Endothelial cell of umbilical vein (primary cell): ENCODE data around the gene SLC7A6. TPM values are rescaled to one million over a fixed set of nuclear protein-coding genes. Genes with fewer than 3 reads are reported as not detected.

Experiments used
- BruUV-seq: library from RNA; stranded (reverse); fragments of 400-500 nt; replicated peaks from 2 replicates; lab custom pipeline; 2021; lab: Mats Ljungman, UMichigan
- CTCF ChIA-PET: fragments of 300-600, 350-600 bp; sonication (Branson Sonifier 250); formaldehyde crosslinking; loops from one replicate; lab custom pipeline; 2021; ENCODE audit warnings: antibody characterized with exemption, inconsistent platforms; lab: Charles Lee
- POLR2A ChIA-PET: fragments of 300-600, 350-600 bp; sonication (Branson Sonifier 250); formaldehyde crosslinking; loops from one replicate; lab custom pipeline; 2021; ENCODE audit warnings: antibody characterized with exemption, inconsistent platforms; lab: Charles Lee
- DNase-seq: peaks from one replicate; pipeline ENCODE4 v3.0.0-alpha.2; 2011; ENCODE audit warnings: low read depth, low spot score
- FAIRE-seq: peaks from 2 replicates; lab custom pipeline; 2011; peaks lifted over from hg19 to GRCh38; lab: Jason Lieb, UNC
- H2AFZ ChIP-seq: 2 replicates; pipeline ENCODE4 v1.6.0; 2012; ENCODE audit warnings: low read depth, low read length, control low read depth, inconsistent platforms
- H3K27ac ChIP-seq: 2 replicates; pipeline ENCODE4 v1.5.1; 2011; ENCODE audit warnings: low read depth, mild to moderate bottlenecking, control low read depth, low read length, moderate library complexity; ENCODE audit not compliant: insufficient read depth
- H3K27me3 ChIP-seq, 2 experiments: 2 replicates each; pipeline versions ENCODE4 v1.6.0 to v1.6.1; 2011; ENCODE audit warnings: low read length in 2 of 2, mixed read lengths in 1 of 2; ENCODE audit not compliant: control insufficient read depth in 2 of 2, insufficient read depth in 2 of 2
- H3K36me3 ChIP-seq, 2 experiments: 2 replicates in 1 of 2; 3 replicates in 1 of 2; pipeline ENCODE4 v1.5.1; 2011; ENCODE audit warnings: low read length in 2 of 2, mild to moderate bottlenecking in 1 of 2, moderate library complexity in 1 of 2; ENCODE audit not compliant: control insufficient read depth in 2 of 2, insufficient read depth in 2 of 2; ENCODE audit errors: extremely low read depth in 1 of 2
- H3K4me1 ChIP-seq: 3 replicates; pipeline ENCODE4 v1.5.1; 2011; ENCODE audit warnings: mild to moderate bottlenecking, low read length; ENCODE audit not compliant: control insufficient read depth, insufficient read depth; ENCODE audit errors: extremely low read depth
- H3K4me2 ChIP-seq: 2 replicates; pipeline ENCODE4 v1.6.1; 2011; ENCODE audit warnings: low read length, control low read depth, mixed read lengths; ENCODE audit not compliant: insufficient read depth
- H3K4me3 ChIP-seq, 3 experiments: fragments of 200-600 bp in 1 of 3; sonication (generic), shearing (Covaris generic) in 1 of 3; replicated peaks in 1 of 3; 2 replicates each; pipeline ENCODE4 v1.5.1; 2011 to 2016; ENCODE audit warnings: control low read depth in 3 of 3, low read length in 3 of 3, mild to moderate bottlenecking in 2 of 3, inconsistent platforms in 1 of 3, low read depth in 1 of 3, moderate library complexity in 1 of 3; ENCODE audit not compliant: insufficient read depth in 1 of 3
- H3K79me2 ChIP-seq: 2 replicates; pipeline ENCODE4 v1.6.0; 2012; ENCODE audit warnings: low read length, inconsistent platforms; ENCODE audit not compliant: control insufficient read depth, insufficient read depth
- H3K9ac ChIP-seq: replicated peaks from 2 replicates; pipeline ENCODE3; 2011; ENCODE audit warnings: low read length, control low read depth; ENCODE audit not compliant: insufficient read depth; ENCODE audit errors: extremely low read depth
- H3K9me1 ChIP-seq: replicated peaks from 3 replicates; pipeline ENCODE4 v1.6.0; 2011; ENCODE audit warnings: mild to moderate bottlenecking, low read length; ENCODE audit not compliant: control insufficient read depth, insufficient read depth; ENCODE audit errors: extremely low read depth
- H3K9me3 ChIP-seq: replicated peaks from 2 replicates; pipeline ENCODE4 v1.5.1; 2012; ENCODE audit warnings: low read length, inconsistent platforms; ENCODE audit not compliant: control insufficient read depth, insufficient read depth
- H4K20me1 ChIP-seq: replicated peaks from 2 replicates; pipeline ENCODE3; 2011; ENCODE audit warnings: mild to moderate bottlenecking, low read length; ENCODE audit not compliant: control insufficient read depth, insufficient read depth; ENCODE audit errors: extremely low read depth
- EZH2 ChIP-seq: IDR thresholded peaks from 2 replicates; pipeline ENCODE4 v1.6.1; 2012; ENCODE audit warnings: borderline replicate concordance, low read depth, mild to moderate bottlenecking, moderate library complexity, low read length, inconsistent platforms; ENCODE audit not compliant: severe bottlenecking
- FOS ChIP-seq: IDR thresholded peaks from 2 replicates; pipeline ENCODE4 v1.6.1; 2011; ENCODE audit warnings: mild to moderate bottlenecking, low read length, moderate library complexity, borderline replicate concordance; ENCODE audit not compliant: insufficient read depth
- GATA2 ChIP-seq: IDR thresholded peaks from 2 replicates; pipeline ENCODE4 v1.7.0; 2011; ENCODE audit warnings: low read depth, mild to moderate bottlenecking, moderate library complexity, mixed read lengths, low read length; ENCODE audit not compliant: insufficient read length, insufficient read depth
- JUN ChIP-seq: IDR thresholded peaks from 2 replicates; pipeline ENCODE4 v1.6.1; 2011; ENCODE audit warnings: borderline replicate concordance, low read depth; ENCODE audit not compliant: insufficient read length, insufficient read depth
- MYC ChIP-seq: IDR thresholded peaks from one replicate; pipeline ENCODE4 v1.6.1; 2011; ENCODE audit warnings: mild to moderate bottlenecking, low read depth, low read length
- POLR2A ChIP-seq: IDR thresholded peaks from 2 replicates; pipeline ENCODE4 v1.6.1; 2012; ENCODE audit warnings: low read depth, mild to moderate bottlenecking, control low read depth, low read length
- POLR2AphosphoS5 ChIP-seq: IDR thresholded peaks from 2 replicates; pipeline ENCODE4 v1.6.1; 2012; ENCODE audit warnings: low read depth, mild to moderate bottlenecking, control low read depth, low read length, moderate library complexity; ENCODE audit not compliant: insufficient read depth
- dilution Hi-C: fragments of 300-500 bp; cut with MboI; formaldehyde crosslinking; loops from one replicate; pipeline ENCODE4 v1.15.0; 2019; ENCODE audit warnings: low sequenced_read_pairs; ENCODE audit not compliant: extremely low pct_ligation_motif_present
- intact Hi-C: fragments of 100-400 bp; cut with micrococcal nuclease; formaldehyde crosslinking; loops from one replicate; pipeline ENCODE4 v1.10.0; 2022
- polyA plus RNA-seq, 4 experiments: library from polyadenylated mRNA; depleted of rRNA in 3 of 4; stranded (reverse) in 3 of 4; unstranded in 1 of 4; fragments of >200 nt; gene quantifications; 2 replicates each; pipeline versions ENCODE4 v1.2.1 to v1.2.3, GENCODE V29; 2011 to 2012; ENCODE audit warnings: missing spikeins in 1 of 4
- total RNA-seq: library from RNA; stranded (reverse); gene quantifications from 2 replicates; pipeline ENCODE4 v1.2.3, GENCODE V29; 2021
- TF ChIP-seq, protein P1 (sequence below), 2 donors: IDR thresholded peaks; 1 replicate in 1 of 2; 2 replicates in 1 of 2; pipeline ENCODE4 v1.5.1; 2011; ENCODE audit warnings: low read length in 2 of 2, mild to moderate bottlenecking in 2 of 2, moderate library complexity in 2 of 2, control low read depth in 1 of 2, inconsistent platforms in 1 of 2, low read depth in 1 of 2; ENCODE audit not compliant: insufficient read depth in 1 of 2; ENCODE audit errors: extremely low read depth in 1 of 2
- TF ChIP-seq, protein P2 (sequence below): IDR thresholded peaks from 2 replicates; pipeline ENCODE4 v1.6.1; 2011; ENCODE audit not compliant: insufficient read depth, insufficient read length

The SLC7A6 gene
- total and polyA plus RNA-seq, 2 donors (not counting 3 experiments of a cell fraction or from before 2014, with no cell fraction given) = 68.0 to 86.5 TPM

DNA sequence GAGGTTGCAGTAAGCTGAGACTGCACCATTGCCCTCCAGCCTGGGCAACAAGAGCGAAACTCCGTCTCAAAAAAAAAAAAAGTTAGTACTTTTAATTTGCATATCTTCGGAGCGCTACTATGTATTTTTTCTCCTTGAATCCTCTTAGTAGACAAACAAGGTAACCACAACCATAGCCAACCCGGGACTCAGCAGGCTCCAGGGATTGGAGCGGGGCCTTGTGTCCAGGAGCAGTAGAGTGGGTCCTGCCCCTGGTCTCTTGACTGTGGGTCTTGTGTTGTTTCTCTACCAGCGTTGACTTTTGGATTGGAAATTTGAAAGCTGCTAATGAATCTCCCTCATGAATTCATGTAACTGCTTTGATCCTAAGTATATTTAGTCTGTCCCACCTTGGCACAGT, 78.8 kb downstream of the SLC7A6 start:
- Histone ChIP-seq H3K4me3 (no peak overlapping the region), H4K20me1 (no peaks in the 10 kb centered on the region), H3K27me3 (no peaks in the 10 kb centered on the region), H3K27ac (no peak overlapping the region), H3K9ac (no peak overlapping the region), H2AFZ (no peak overlapping the region), H3K36me3 (peaks cover 9 to 49% of the 10 kb centered on the region in 2 experiments), H3K9me3 (no peaks in the 10 kb centered on the region), H3K4me1 (no peaks in the 10 kb centered on the region), H3K4me2 (no peak overlapping the region), H3K9me1 (no peaks in the 10 kb centered on the region), H3K79me2 (no peaks in the 10 kb centered on the region)
- FAIRE-seq (no peak), DNase-seq (no peak)
- ChIA-PET CTCF (no interaction called here), POLR2A (no interaction called here)
- TF ChIP-seq, protein P1, sequence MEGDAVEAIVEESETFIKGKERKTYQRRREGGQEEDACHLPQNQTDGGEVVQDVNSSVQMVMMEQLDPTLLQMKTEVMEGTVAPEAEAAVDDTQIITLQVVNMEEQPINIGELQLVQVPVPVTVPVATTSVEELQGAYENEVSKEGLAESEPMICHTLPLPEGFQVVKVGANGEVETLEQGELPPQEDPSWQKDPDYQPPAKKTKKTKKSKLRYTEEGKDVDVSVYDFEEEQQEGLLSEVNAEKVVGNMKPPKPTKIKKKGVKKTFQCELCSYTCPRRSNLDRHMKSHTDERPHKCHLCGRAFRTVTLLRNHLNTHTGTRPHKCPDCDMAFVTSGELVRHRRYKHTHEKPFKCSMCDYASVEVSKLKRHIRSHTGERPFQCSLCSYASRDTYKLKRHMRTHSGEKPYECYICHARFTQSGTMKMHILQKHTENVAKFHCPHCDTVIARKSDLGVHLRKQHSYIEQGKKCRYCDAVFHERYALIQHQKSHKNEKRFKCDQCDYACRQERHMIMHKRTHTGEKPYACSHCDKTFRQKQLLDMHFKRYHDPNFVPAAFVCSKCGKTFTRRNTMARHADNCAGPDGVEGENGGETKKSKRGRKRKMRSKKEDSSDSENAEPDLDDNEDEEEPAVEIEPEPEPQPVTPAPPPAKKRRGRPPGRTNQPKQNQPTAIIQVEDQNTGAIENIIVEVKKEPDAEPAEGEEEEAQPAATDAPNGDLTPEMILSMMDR (IDR thresholded peaks at IDR 0.05; ENCODE audit: extremely low read depth in 1 of 2, insufficient read depth in 1 of 2, low read depth in 1 of 2, low read length in 2 of 2) = no peak
- no peak for TF ChIP-seq JUN
- no peak for TF ChIP-seq POLR2A
- no peak for TF ChIP-seq POLR2AphosphoS5
- no peak for TF ChIP-seq GATA2
- TF ChIP-seq FOS = no peak
- TF ChIP-seq EZH2 = no peak
- TF ChIP-seq, protein P2, sequence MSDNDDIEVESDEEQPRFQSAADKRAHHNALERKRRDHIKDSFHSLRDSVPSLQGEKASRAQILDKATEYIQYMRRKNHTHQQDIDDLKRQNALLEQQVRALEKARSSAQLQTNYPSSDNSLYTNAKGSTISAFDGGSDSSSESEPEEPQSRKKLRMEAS = no peak
- no peak for TF ChIP-seq MYC
- intact Hi-C loops (no loop called here), dilution Hi-C loops (no loop called here)
- BruUV-seq = no TSS peak
